HepG2 (cell line): ENCODE data around the gene WDR35. TPM values are rescaled to one million over a fixed set of nuclear protein-coding genes. Genes with fewer than 3 reads are reported as not detected.
A peak's percentile ranks its signal among the peaks of the same experiment; 100 is the strongest.

Experiments
- CBX5 ChIP-seq: sonication (generic); formaldehyde crosslinking; IDR thresholded peaks from 2 replicates; pipeline ENCODE4 v1.4.0; 2020; ENCODE audit warnings: missing genetic modification reagents, borderline replicate concordance
- DNMT3B ChIP-seq: conservative IDR thresholded peaks from 2 replicates; pipeline ENCODE4 v1.6.1; 2016; ENCODE audit warnings: missing biosample characterization, control low read depth
- GABPA ChIP-seq, 2 experiments: IDR thresholded peaks; 2 replicates each; pipeline ENCODE4 v1.6.1; 2011 to 2016; ENCODE audit warnings: low read depth in 2 of 2, low read length in 1 of 2, missing biosample characterization in 1 of 2, missing genetic modification characterization in 1 of 2
- HHEX ChIP-seq: IDR thresholded peaks from 2 replicates; pipeline ENCODE4 v1.6.1; 2016; ENCODE audit warnings: control low read depth
- NCOA5 ChIP-seq: sonication (generic); formaldehyde crosslinking; IDR thresholded peaks from 2 replicates; pipeline ENCODE4 v1.4.0; 2020; ENCODE audit warnings: missing genetic modification reagents
- PAX8 ChIP-seq: sonication (generic); formaldehyde crosslinking; IDR thresholded peaks from 2 replicates; pipeline ENCODE4 v1.8.0; 2022; ENCODE audit warnings: mild to moderate bottlenecking, missing genetic modification reagents, borderline replicate concordance
- RXRB ChIP-seq: IDR thresholded peaks from 2 replicates; pipeline ENCODE4 v1.6.1; 2016; ENCODE audit warnings: borderline replicate concordance, missing genetic modification reagents, missing compliant biosample characterization
- SALL1 ChIP-seq: sonication (generic); formaldehyde crosslinking; IDR thresholded peaks from 2 replicates; pipeline ENCODE4 v1.8.0; 2022; ENCODE audit warnings: mild to moderate bottlenecking, missing genetic modification reagents
- SAP130 ChIP-seq: IDR thresholded peaks from 2 replicates; pipeline ENCODE4 v1.6.1; 2016; ENCODE audit warnings: low read depth
- TBL1XR1 ChIP-seq: fragments of 150-350 bp; IDR thresholded peaks from 2 replicates; pipeline ENCODE4 v1.6.1; 2014; ENCODE audit warnings: borderline replicate concordance, low read length; ENCODE audit not compliant: partially characterized antibody
- TEAD3 ChIP-seq: optimal IDR thresholded peaks from 2 replicates; pipeline ENCODE3; 2016; ENCODE audit warnings: borderline replicate concordance
- YEATS2 ChIP-seq: sonication (generic); formaldehyde crosslinking; IDR thresholded peaks from 2 replicates; pipeline ENCODE4 v1.4.0; 2020; ENCODE audit warnings: missing genetic modification reagents, borderline replicate concordance
- ZMYM2 ChIP-seq: sonication (generic); formaldehyde crosslinking; IDR thresholded peaks from 2 replicates; pipeline ENCODE4 v1.8.0; 2022; ENCODE audit warnings: mild to moderate bottlenecking, missing genetic modification reagents
- ZMYM4 ChIP-seq: sonication (generic); formaldehyde crosslinking; IDR thresholded peaks from 2 replicates; pipeline ENCODE4 v1.8.1; 2023; ENCODE audit warnings: mild to moderate bottlenecking, missing genetic modification reagents
- ZNF343 ChIP-seq: sonication (generic); formaldehyde crosslinking; IDR thresholded peaks from 2 replicates; pipeline ENCODE4 v1.4.0; 2020; ENCODE audit warnings: mild to moderate bottlenecking, missing genetic modification reagents
- ZNF552 ChIP-seq: sonication (generic); formaldehyde crosslinking; IDR thresholded peaks from 2 replicates; pipeline ENCODE4 v1.9.0; 2022; ENCODE audit warnings: missing genetic modification reagents, mild to moderate bottlenecking, borderline replicate concordance
- ZNF670 ChIP-seq: sonication (generic); formaldehyde crosslinking; IDR thresholded peaks from 2 replicates; pipeline ENCODE4 v1.8.0; 2022; ENCODE audit warnings: mild to moderate bottlenecking, missing genetic modification reagents, borderline replicate concordance
- polyA plus RNA-seq, 8 experiments: library from polyadenylated mRNA; depleted of rRNA in 3 of 8; stranded (reverse) in 7 of 8; unstranded in 1 of 8; fragments of >200 nt; fragmentation: Illumina TruSeq in 4 of 8; extraction: Trizol in 4 of 8; gene quantifications; 2 replicates each; pipeline versions ENCODE4 v1.2.1 to v1.2.3, GENCODE V29; 2011 to 2016; ENCODE audit warnings: low read depth in 4 of 8, missing spikeins in 1 of 8, mixed read lengths in 1 of 8; ENCODE audit not compliant: insufficient read depth in 1 of 8
- total RNA-seq, 5 experiments: library from RNA; depleted of rRNA; stranded (reverse); fragments of >200 nt; fragmentation: Illumina TruSeq; extraction: Trizol; gene quantifications; 2 replicates each; pipeline ENCODE4 v1.2.3, GENCODE V29; 2016; ENCODE audit warnings: low read depth in 1 of 5
- TF ChIP-seq, protein P1 (sequence below): sonication (generic); formaldehyde crosslinking; IDR thresholded peaks from 2 replicates; pipeline ENCODE4 v1.5.0; 2020; ENCODE audit warnings: mild to moderate bottlenecking, missing genetic modification reagents, moderate library complexity
- TF ChIP-seq, protein P2 (sequence below): sonication (generic); formaldehyde crosslinking; IDR thresholded peaks from 2 replicates; pipeline ENCODE4 v1.4.0; 2020; ENCODE audit warnings: missing genetic modification reagents
- TF ChIP-seq, protein P3 (sequence below): IDR thresholded peaks from 2 replicates; pipeline ENCODE4 v1.6.1; 2016; ENCODE audit warnings: low read depth, borderline replicate concordance
- TF ChIP-seq, protein P4 (sequence below): sonication (generic); formaldehyde crosslinking; IDR thresholded peaks from 2 replicates; pipeline ENCODE4 v1.4.0; 2020; ENCODE audit warnings: missing genetic modification reagents, borderline replicate concordance
- TF ChIP-seq, protein P5 (sequence below): sonication (generic); formaldehyde crosslinking; conservative IDR thresholded peaks from 2 replicates; pipeline ENCODE4 v1.8.0; 2022; ENCODE audit warnings: low read depth, missing genetic modification reagents

Gene WDR35
- total and polyA plus RNA-seq, 2 of the 13 experiments (the other 11 are each of a cell fraction or from before 2014, with no cell fraction given) = 11.1 to 19.6 TPM

DNA sequence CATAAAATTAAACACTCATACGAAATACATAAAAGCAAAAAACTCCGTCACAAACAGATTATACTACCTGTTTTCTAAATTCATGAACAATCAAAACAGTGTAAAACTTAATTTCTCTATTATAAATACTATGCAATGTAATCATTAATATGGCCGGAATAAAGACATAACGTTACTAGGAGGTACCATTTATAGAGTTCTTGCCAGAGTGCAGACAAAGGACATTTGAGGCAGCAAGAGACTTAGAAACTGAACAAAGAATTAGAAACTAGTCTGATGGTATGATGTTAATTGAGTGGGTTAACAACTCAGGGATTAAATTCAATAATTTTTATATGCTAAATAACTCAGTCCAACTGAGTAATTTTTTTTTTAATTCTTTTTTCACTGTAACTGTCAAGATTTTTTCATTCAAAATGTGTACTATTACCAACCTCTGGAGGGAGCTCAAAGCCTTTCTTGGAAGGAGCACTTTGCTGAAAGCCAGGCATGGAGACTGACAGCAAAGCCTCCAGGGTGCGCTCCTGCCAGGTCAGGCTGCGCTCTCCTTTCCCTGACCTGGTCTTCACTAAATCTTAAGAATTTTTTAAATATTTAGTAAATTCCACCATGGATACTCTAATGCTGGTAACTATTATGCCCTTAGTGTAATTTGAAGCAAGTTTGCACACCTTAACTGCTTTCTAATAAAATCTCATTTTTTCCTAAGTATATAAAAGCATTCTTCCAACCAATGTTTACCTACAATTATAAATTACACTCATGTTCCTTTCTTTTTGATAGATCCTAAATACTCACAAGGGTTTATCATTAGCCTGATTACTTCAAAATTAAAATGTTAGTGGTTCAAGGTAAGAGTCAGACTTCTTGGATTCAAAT, 34.1 kb downstream of the WDR35 start (continued):
- peak; percentile 41; the same call in 1 of the 2 replicates for TF ChIP-seq SALL1 (CRISPR knock-in tag)
- no peak for TF ChIP-seq NCOA5 (CRISPR knock-in tag)
- TF ChIP-seq ZMYM2 (CRISPR knock-in tag) = no peak
- TF ChIP-seq, protein P1, sequence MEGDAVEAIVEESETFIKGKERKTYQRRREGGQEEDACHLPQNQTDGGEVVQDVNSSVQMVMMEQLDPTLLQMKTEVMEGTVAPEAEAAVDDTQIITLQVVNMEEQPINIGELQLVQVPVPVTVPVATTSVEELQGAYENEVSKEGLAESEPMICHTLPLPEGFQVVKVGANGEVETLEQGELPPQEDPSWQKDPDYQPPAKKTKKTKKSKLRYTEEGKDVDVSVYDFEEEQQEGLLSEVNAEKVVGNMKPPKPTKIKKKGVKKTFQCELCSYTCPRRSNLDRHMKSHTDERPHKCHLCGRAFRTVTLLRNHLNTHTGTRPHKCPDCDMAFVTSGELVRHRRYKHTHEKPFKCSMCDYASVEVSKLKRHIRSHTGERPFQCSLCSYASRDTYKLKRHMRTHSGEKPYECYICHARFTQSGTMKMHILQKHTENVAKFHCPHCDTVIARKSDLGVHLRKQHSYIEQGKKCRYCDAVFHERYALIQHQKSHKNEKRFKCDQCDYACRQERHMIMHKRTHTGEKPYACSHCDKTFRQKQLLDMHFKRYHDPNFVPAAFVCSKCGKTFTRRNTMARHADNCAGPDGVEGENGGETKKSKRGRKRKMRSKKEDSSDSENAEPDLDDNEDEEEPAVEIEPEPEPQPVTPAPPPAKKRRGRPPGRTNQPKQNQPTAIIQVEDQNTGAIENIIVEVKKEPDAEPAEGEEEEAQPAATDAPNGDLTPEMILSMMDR = peak; percentile 92
- TF ChIP-seq, protein P2, sequence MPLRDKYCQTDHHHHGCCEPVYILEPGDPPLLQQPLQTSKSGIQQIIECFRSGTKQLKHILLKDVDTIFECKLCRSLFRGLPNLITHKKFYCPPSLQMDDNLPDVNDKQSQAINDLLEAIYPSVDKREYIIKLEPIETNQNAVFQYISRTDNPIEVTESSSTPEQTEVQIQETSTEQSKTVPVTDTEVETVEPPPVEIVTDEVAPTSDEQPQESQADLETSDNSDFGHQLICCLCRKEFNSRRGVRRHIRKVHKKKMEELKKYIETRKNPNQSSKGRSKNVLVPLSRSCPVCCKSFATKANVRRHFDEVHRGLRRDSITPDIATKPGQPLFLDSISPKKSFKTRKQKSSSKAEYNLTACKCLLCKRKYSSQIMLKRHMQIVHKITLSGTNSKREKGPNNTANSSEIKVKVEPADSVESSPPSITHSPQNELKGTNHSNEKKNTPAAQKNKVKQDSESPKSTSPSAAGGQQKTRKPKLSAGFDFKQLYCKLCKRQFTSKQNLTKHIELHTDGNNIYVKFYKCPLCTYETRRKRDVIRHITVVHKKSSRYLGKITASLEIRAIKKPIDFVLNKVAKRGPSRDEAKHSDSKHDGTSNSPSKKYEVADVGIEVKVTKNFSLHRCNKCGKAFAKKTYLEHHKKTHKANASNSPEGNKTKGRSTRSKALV = peak; percentile 65; the same call in 1 of the 2 replicates
- 0 out of 2 replicates have a peak, but pooled peaks have one; percentile 21 for TF ChIP-seq SAP130 (CRISPR knock-in tag)
- no peak for TF ChIP-seq CBX5 (CRISPR knock-in tag)
- peak; percentile 47; the same call in 1 of the 2 replicates for TF ChIP-seq YEATS2 (CRISPR knock-in tag)
- TF ChIP-seq TEAD3 (CRISPR knock-in tag) = peak; percentile 35
- no peak for TF ChIP-seq HHEX
- TF ChIP-seq ZNF552 = no peak
- TF ChIP-seq ZNF343 = no peak
- TF ChIP-seq, protein P3, sequence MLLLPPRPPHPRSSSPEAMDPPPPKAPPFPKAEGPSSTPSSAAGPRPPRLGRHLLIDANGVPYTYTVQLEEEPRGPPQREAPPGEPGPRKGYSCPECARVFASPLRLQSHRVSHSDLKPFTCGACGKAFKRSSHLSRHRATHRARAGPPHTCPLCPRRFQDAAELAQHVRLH (CRISPR knock-in tag) = peak; percentile 58; the same call in 1 of the 2 replicates
- TF ChIP-seq, protein P4, sequence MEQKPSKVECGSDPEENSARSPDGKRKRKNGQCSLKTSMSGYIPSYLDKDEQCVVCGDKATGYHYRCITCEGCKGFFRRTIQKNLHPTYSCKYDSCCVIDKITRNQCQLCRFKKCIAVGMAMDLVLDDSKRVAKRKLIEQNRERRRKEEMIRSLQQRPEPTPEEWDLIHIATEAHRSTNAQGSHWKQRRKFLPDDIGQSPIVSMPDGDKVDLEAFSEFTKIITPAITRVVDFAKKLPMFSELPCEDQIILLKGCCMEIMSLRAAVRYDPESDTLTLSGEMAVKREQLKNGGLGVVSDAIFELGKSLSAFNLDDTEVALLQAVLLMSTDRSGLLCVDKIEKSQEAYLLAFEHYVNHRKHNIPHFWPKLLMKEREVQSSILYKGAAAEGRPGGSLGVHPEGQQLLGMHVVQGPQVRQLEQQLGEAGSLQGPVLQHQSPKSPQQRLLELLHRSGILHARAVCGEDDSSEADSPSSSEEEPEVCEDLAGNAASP = 0 out of 2 replicates have a peak, but pooled peaks have one; percentile 42
- 0 out of 2 replicates have a peak, but pooled peaks have one; percentile 41 for TF ChIP-seq DNMT3B (CRISPR knock-in tag)
- TF ChIP-seq, protein P5, sequence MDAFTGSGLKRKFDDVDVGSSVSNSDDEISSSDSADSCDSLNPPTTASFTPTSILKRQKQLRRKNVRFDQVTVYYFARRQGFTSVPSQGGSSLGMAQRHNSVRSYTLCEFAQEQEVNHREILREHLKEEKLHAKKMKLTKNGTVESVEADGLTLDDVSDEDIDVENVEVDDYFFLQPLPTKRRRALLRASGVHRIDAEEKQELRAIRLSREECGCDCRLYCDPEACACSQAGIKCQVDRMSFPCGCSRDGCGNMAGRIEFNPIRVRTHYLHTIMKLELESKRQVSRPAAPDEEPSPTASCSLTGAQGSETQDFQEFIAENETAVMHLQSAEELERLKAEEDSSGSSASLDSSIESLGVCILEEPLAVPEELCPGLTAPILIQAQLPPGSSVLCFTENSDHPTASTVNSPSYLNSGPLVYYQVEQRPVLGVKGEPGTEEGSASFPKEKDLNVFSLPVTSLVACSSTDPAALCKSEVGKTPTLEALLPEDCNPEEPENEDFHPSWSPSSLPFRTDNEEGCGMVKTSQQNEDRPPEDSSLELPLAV = no peak
- TF ChIP-seq TBL1XR1 = no peak
- 0 out of 2 replicates have a peak, but pooled peaks have one; percentile 20 for TF ChIP-seq ZMYM4 (CRISPR knock-in tag)
- TF ChIP-seq PAX8 (CRISPR knock-in tag) = no peak
- TF ChIP-seq ZNF670 = no peak
- no peak for TF ChIP-seq GABPA (IDR thresholded peaks at IDR 0.05; ENCODE audit: low read depth, low read length)
- no peak for TF ChIP-seq GABPA (CRISPR knock-in tag; IDR thresholded peaks at IDR 0.05; ENCODE audit: low read depth)
- TF ChIP-seq RXRB (CRISPR knock-in tag) = peak; percentile 31; the same call in 1 of the 2 replicates
